Body of pancreas (tissue), 4 donors: ENCODE measurements around the gene PLOD1. TPM values are rescaled to one million over a fixed set of nuclear protein-coding genes. Genes with fewer than 3 reads are reported as not detected.

Source experiments
- ATAC-seq: fragments of 150-250 bp; one replicate; pipeline ENCODE4 v1.9.1; 2016
- DNase-seq, 4 donors: peaks; one replicate each; pipeline ENCODE4 v3.0.0-alpha.2; 2019
- H3K27ac ChIP-seq, 4 donors: fragments of 200-600 bp; sonication (generic); 1 replicate in 3 of 4; 2 replicates in 1 of 4; pipeline versions ENCODE4 v1.5.1 to v1.6.1; 2016 to 2019; ENCODE audit warnings: mild to moderate bottlenecking in 1 of 4, mixed read lengths in 1 of 4, moderate library complexity in 1 of 4
- H3K27me3 ChIP-seq, 2 donors: fragments of 200-600 bp; sonication (generic); one replicate each; pipeline ENCODE4 v1.6.0; 2016; ENCODE audit warnings: mild to moderate bottlenecking in 1 of 2
- H3K36me3 ChIP-seq, 2 donors: fragments of 200-600 bp; sonication (generic); replicated peaks in 1 of 2; 2 replicates each; pipeline ENCODE4 v1.5.1; 2016; ENCODE audit warnings: low read depth in 2 of 2; ENCODE audit not compliant: insufficient read depth in 1 of 2
- H3K4me1 ChIP-seq: fragments of 200-600 bp; sonication (generic); one replicate; pipeline ENCODE4 v1.6.0; 2016
- H3K4me3 ChIP-seq, 2 donors: fragments of 200-600 bp; sonication (generic); 1 replicate in 1 of 2; 2 replicates in 1 of 2; pipeline ENCODE4 v1.5.1; 2016 to 2019
- H3K9me3 ChIP-seq, 3 donors: fragments of 200-600 bp; sonication (generic); 1 replicate in 2 of 3; 2 replicates in 1 of 3; pipeline ENCODE4 v1.5.1; 2016
- CTCF ChIP-seq, 7 experiments: fragments of 450-650 bp in 4 of 7; fragments of 200-600 bp in 3 of 7; sonication (generic) in 3 of 7; IDR thresholded peaks; one replicate each; pipeline ENCODE4 v1.5.1; 2016 to 2019; ENCODE audit warnings: antibody characterized with exemption in 7 of 7
- POLR2A ChIP-seq, 3 donors: fragments of 450-650 bp; IDR thresholded peaks; one replicate each; pipeline ENCODE4 v1.6.1; 2016; ENCODE audit warnings: antibody characterized with exemption in 3 of 3, mild to moderate bottlenecking in 2 of 3
- WGBS, 2 donors: methylation state at CpG; one replicate each; pipeline ENCODE4 v1.1.5; 2017; 5-methylcytosine and 5-hydroxymethylcytosine counted together
- intact Hi-C: fragments of 100-400 bp; cut with DNase I; formaldehyde crosslinking; loops from one replicate; pipeline ENCODE4 v1.15.1; 2023
- total RNA-seq, 2 donors: library from RNA; depleted of rRNA; stranded (reverse); fragments of >200 nt; gene quantifications; one replicate each; pipeline ENCODE4 v1.1.0, GENCODE V29; 2016

Gene PLOD1
- total RNA-seq, 2 donors from 2014 or later = 30.9 to 39.6 TPM

- WGBS, 2 donors = 85 to 90% methylated on average over 9 to 10 of the region's 10 CpGs
- H3K4me3 ChIP-seq = no peak overlapping the region
- H3K9me3 ChIP-seq = no peaks in the 10 kb centered on the region
- no peaks in the 10 kb centered on the region for H3K4me1 ChIP-seq
- no peaks in the 10 kb centered on the region for H3K27me3 ChIP-seq
- TF ChIP-seq CTCF (IDR thresholded peaks at IDR 0.05) (no peak), POLR2A (IDR thresholded peaks at IDR 0.05) (no peak)
- peaks cover 0 to 22% of the 10 kb centered on the region in 2 donors for H3K36me3 ChIP-seq
- intact Hi-C loops = no loop called here
- no peak for DNase-seq
- no peak for ATAC-seq
- no peak overlapping the region for H3K27ac ChIP-seq
These were observed 56.0 kb downstream of the PLOD1 start for GRCh38 chr1:11990303-11991032.

GRCh38 chr1:11991969-11992676, 57.6 kb downstream of the PLOD1 start:
- intact Hi-C loops = no loop called here
- TF ChIP-seq POLR2A (IDR thresholded peaks at IDR 0.05) (no peak), CTCF (IDR thresholded peaks at IDR 0.05) (no peak)
- no peak for DNase-seq
- Histone ChIP-seq H3K4me1 (no peaks in the 10 kb centered on the region), H3K27ac (no peak overlapping the region), H3K9me3 (no peaks in the 10 kb centered on the region), H3K27me3 (no peaks in the 10 kb centered on the region), H3K36me3 (peaks cover under 1 to 31% of the 10 kb centered on the region in 2 donors), H3K4me3 (no peak overlapping the region)
- ATAC-seq = no peak
- WGBS, 2 donors = 79 to 80% methylated on average over 15 to 16 of the region's 16 CpGs

GRCh38 chr1:11997081-11997850, 62.7 kb downstream of the PLOD1 start:
- H3K4me1 ChIP-seq = no peaks in the 10 kb centered on the region
- intact Hi-C loops = no loop called here

GRCh38 chr1:11998636-11999035, 64.1 kb downstream of the PLOD1 start:
- TF ChIP-seq POLR2A (IDR thresholded peaks at IDR 0.05) (no peak), CTCF (IDR thresholded peaks at IDR 0.05) (no peak)
- Histone ChIP-seq H3K9me3 (no peaks in the 10 kb centered on the region), H3K4me3 (no peak overlapping the region), H3K27me3 (no peaks in the 10 kb centered on the region), H3K27ac (no peak overlapping the region), H3K4me1 (no peaks in the 10 kb centered on the region), H3K36me3 (peaks cover 4 to 50% of the 10 kb centered on the region in 2 donors)
- DNase-seq = no peak
- no peak for ATAC-seq
- 80 to 92% methylated on average over 5 of the region's 5 CpGs for WGBS, 2 donors
- intact Hi-C loops = no loop called here

More at GRCh38 chr1:11997081-11997850, 62.7 kb downstream of the PLOD1 start:
- ATAC-seq (no peak), DNase-seq (no peak)
- peaks cover 4 to 39% of the 10 kb centered on the region in 2 donors for H3K36me3 ChIP-seq
- no peaks in the 10 kb centered on the region for H3K9me3 ChIP-seq
- no peaks in the 10 kb centered on the region for H3K27me3 ChIP-seq
- TF ChIP-seq POLR2A (IDR thresholded peaks at IDR 0.05) (no peak), CTCF (IDR thresholded peaks at IDR 0.05) (no peak)
- WGBS, 2 donors = 82 to 83% methylated on average over 4 to 5 of the region's 5 CpGs
- H3K27ac ChIP-seq = no peak overlapping the region
- H3K4me3 ChIP-seq = no peak overlapping the region
